Activated CD4-positive, alpha-beta T cell treated with anti-CD3 and anti-CD28 coated beads, Interleukin-2, amount 10 ng/mL, durations not matched to agents 24 days and 14 days (primary cell): ENCODE measurements around the gene DCPS. TPM values are rescaled to one million over a fixed set of nuclear protein-coding genes. Genes with fewer than 3 reads are reported as not detected.
"Not testable (repeated sequence)": the region's sequence is repeated elsewhere in the genome, so short reads cannot be mapped to it uniquely, and the experiment has no call there.

ENCODE experiments used
- DNase-seq: peaks from one replicate; pipeline ENCODE4 v3.0.0; 2022
- H3K27ac Mint-ChIP-seq: one replicate; pipeline ENCODE4 v1.8.0; 2022; ENCODE audit warnings: mild to moderate bottlenecking, mixed read lengths
- H3K27me3 Mint-ChIP-seq: one replicate; pipeline ENCODE4 v1.8.0; 2022; ENCODE audit warnings: mixed read lengths
- H3K36me3 Mint-ChIP-seq: one replicate; pipeline ENCODE4 v1.8.0; 2022; ENCODE audit warnings: low read depth, mild to moderate bottlenecking, mixed read lengths
- H3K4me1 Mint-ChIP-seq: one replicate; pipeline ENCODE4 v1.8.0; 2021; ENCODE audit warnings: mixed read lengths
- H3K4me3 Mint-ChIP-seq: one replicate; pipeline ENCODE4 v1.8.0; 2022; ENCODE audit warnings: mild to moderate bottlenecking, moderate library complexity, mixed read lengths
- H3K9me3 Mint-ChIP-seq: one replicate; pipeline ENCODE4 v1.8.0; 2021; ENCODE audit warnings: mixed read lengths
- intact Hi-C: fragments of 100-400 bp; cut with micrococcal nuclease; formaldehyde crosslinking; loops from one replicate; pipeline ENCODE4 v1.15.1; 2023
- total RNA-seq: library from RNA; stranded (reverse); gene quantifications from 2 replicates; pipeline ENCODE4 v1.2.3, GENCODE V29; 2022

Gene DCPS
- total RNA-seq, 1 donor from 2014 or later, result 36.0 TPM

GRCh38 chr11:126337474-126338241 lies 33.8 kb downstream of the DCPS start:
- H3K4me1 Mint-ChIP-seq, result peaks cover 26% of the 10 kb centered on the region
- H3K4me3 Mint-ChIP-seq, result no peak overlapping the region
- intact Hi-C loops, result no loop called here
- H3K27ac Mint-ChIP-seq, result no peak overlapping the region
- no peak for DNase-seq
- H3K36me3 Mint-ChIP-seq, result peaks cover 38% of the 10 kb centered on the region
- no peaks in the 10 kb centered on the region for H3K27me3 Mint-ChIP-seq
- H3K9me3 Mint-ChIP-seq, result no peaks in the 10 kb centered on the region

- DNase-seq, result no peak
- H3K9me3 Mint-ChIP-seq, result no peaks in the 10 kb centered on the region
- peaks cover 34% of the 10 kb centered on the region for H3K36me3 Mint-ChIP-seq
- no peaks in the 10 kb centered on the region for H3K27me3 Mint-ChIP-seq
- H3K27ac Mint-ChIP-seq, result peak overlapping the region; percentile 61
- peaks cover 26% of the 10 kb centered on the region for H3K4me1 Mint-ChIP-seq
- intact Hi-C loops, result no loop called here
- H3K4me3 Mint-ChIP-seq, result no peak overlapping the region
Observed at GRCh38 chr11:126338346-126339055, 34.6 kb downstream of the DCPS start.

- Mint-ChIP-seq H3K36me3 (peaks cover 34% of the 10 kb centered on the region), H3K27me3 (no peaks in the 10 kb centered on the region), H3K4me3 (no peak overlapping the region), H3K4me1 (peaks cover 26% of the 10 kb centered on the region), H3K27ac (peak overlapping the region; percentile 48), H3K9me3 (no peaks in the 10 kb centered on the region)
- intact Hi-C loops, result no loop called here
- DNase-seq, result no peak
Observed at GRCh38 chr11:126339073-126339862, 35.4 kb downstream of the DCPS start.

- H3K9me3 Mint-ChIP-seq, result no peaks in the 10 kb centered on the region
- H3K4me1 Mint-ChIP-seq, result peaks cover 25% of the 10 kb centered on the region
- peaks cover 36% of the 10 kb centered on the region for H3K36me3 Mint-ChIP-seq
- H3K27me3 Mint-ChIP-seq, result no peaks in the 10 kb centered on the region
- intact Hi-C loops, result no loop called here
- DNase-seq, result no peak
- H3K27ac Mint-ChIP-seq, result no peak overlapping the region
- H3K4me3 Mint-ChIP-seq, result no peak overlapping the region
Observed at GRCh38 chr11:126339863-126340434, 36.1 kb downstream of the DCPS start.

- Mint-ChIP-seq H3K9me3 (no peaks in the 10 kb centered on the region), H3K27me3 (no peaks in the 10 kb centered on the region)
Observed at GRCh38 chr11:126340960-126341606, 37.2 kb downstream of the DCPS start.

GRCh38 chr11:126341760-126342161 lies 37.9 kb downstream of the DCPS start:
- intact Hi-C loops, result no loop called here
- peak overlapping the region; percentile 61 for H3K27ac Mint-ChIP-seq
- DNase-seq, result no peak
- peaks cover 38% of the 10 kb centered on the region for H3K36me3 Mint-ChIP-seq
- H3K4me3 Mint-ChIP-seq, result no peak overlapping the region
- H3K4me1 Mint-ChIP-seq, result peaks cover 21% of the 10 kb centered on the region
- no peaks in the 10 kb centered on the region for H3K27me3 Mint-ChIP-seq
- H3K9me3 Mint-ChIP-seq, result no peaks in the 10 kb centered on the region

More at GRCh38 chr11:126340960-126341606, 37.2 kb downstream of the DCPS start:
- no peak overlapping the region for H3K4me3 Mint-ChIP-seq
- intact Hi-C loops, result no loop called here
- H3K27ac Mint-ChIP-seq, result peak overlapping the region; percentile 75
- H3K4me1 Mint-ChIP-seq, result peaks cover 24% of the 10 kb centered on the region
- H3K36me3 Mint-ChIP-seq, result peaks cover 38% of the 10 kb centered on the region
- DNase-seq, result no peak

- Mint-ChIP-seq H3K4me1 (peaks cover 21% of the 10 kb centered on the region), H3K9me3 (no peaks in the 10 kb centered on the region), H3K4me3 (no peak overlapping the region), H3K27ac (no peak overlapping the region), H3K36me3 (peaks cover 36% of the 10 kb centered on the region), H3K27me3 (no peaks in the 10 kb centered on the region)
- no peak for DNase-seq
- intact Hi-C loops, result no loop called here
Observed at GRCh38 chr11:126343051-126343450, 39.2 kb downstream of the DCPS start.

- H3K27me3 Mint-ChIP-seq, result no peaks in the 10 kb centered on the region
- DNase-seq, result no peak
- H3K36me3 Mint-ChIP-seq, result peaks cover 31% of the 10 kb centered on the region
- no peaks in the 10 kb centered on the region for H3K9me3 Mint-ChIP-seq
- intact Hi-C loops, result no loop called here
- no peak overlapping the region for H3K27ac Mint-ChIP-seq
- H3K4me1 Mint-ChIP-seq, result peaks cover 33% of the 10 kb centered on the region
- H3K4me3 Mint-ChIP-seq, result no peak overlapping the region
Observed at GRCh38 chr11:126344141-126345080, 40.6 kb downstream of the DCPS start.

- Mint-ChIP-seq H3K27ac (peak overlapping the region; percentile 45), H3K27me3 (no peaks in the 10 kb centered on the region), H3K4me3 (no peak overlapping the region), H3K4me1 (peaks cover 34% of the 10 kb centered on the region), H3K9me3 (no peaks in the 10 kb centered on the region), H3K36me3 (peaks cover 30% of the 10 kb centered on the region)
- intact Hi-C loops, result no loop called here
- no peak for DNase-seq
Observed at GRCh38 chr11:126345283-126345682, 41.4 kb downstream of the DCPS start.

GRCh38 chr11:126345759-126346585 lies 42.1 kb downstream of the DCPS start:
- H3K4me3 Mint-ChIP-seq, result no peak overlapping the region
- peaks cover 36% of the 10 kb centered on the region for H3K36me3 Mint-ChIP-seq
- no peaks in the 10 kb centered on the region for H3K27me3 Mint-ChIP-seq
- DNase-seq, result no peak
- H3K9me3 Mint-ChIP-seq, result no peaks in the 10 kb centered on the region
- intact Hi-C loops, result no loop called here
- peak overlapping the region; percentile 82 for H3K27ac Mint-ChIP-seq
- H3K4me1 Mint-ChIP-seq, result peaks cover 40% of the 10 kb centered on the region

- Mint-ChIP-seq H3K36me3 (peaks cover 35% of the 10 kb centered on the region), H3K27ac (peak overlapping the region; percentile 82), H3K4me3 (no peak overlapping the region), H3K4me1 (peaks cover 40% of the 10 kb centered on the region), H3K27me3 (no peaks in the 10 kb centered on the region), H3K9me3 (no peaks in the 10 kb centered on the region)
- DNase-seq, result no peak
- intact Hi-C loops, result no loop called here
Observed at GRCh38 chr11:126346586-126346940, 42.7 kb downstream of the DCPS start.

GRCh38 chr11:126346946-126347345 lies 43.1 kb downstream of the DCPS start:
- Mint-ChIP-seq H3K4me1 (peaks cover 36% of the 10 kb centered on the region), H3K36me3 (peaks cover 31% of the 10 kb centered on the region)
- H3K27ac Mint-ChIP-seq, H3K27me3 Mint-ChIP-seq, intact Hi-C loops, H3K4me3 Mint-ChIP-seq, DNase-seq, H3K9me3 Mint-ChIP-seq: not testable (repeated sequence)
